HG03565 (cell line): ENCODE data around the gene COX19.
"Not testable (repeated sequence)": the region's sequence is repeated elsewhere in the genome, so short reads cannot be mapped to it uniquely, and the experiment has no call there.

Experiments
- ATAC-seq: cut with Tn5 transposase; IDR thresholded peaks from one replicate; pipeline ENCODE4 v1.9.1; 2021; ENCODE audit warnings: mild to moderate bottlenecking, moderate library complexity; ENCODE audit not compliant: unreplicated experiment

COX19 gene

DNA sequence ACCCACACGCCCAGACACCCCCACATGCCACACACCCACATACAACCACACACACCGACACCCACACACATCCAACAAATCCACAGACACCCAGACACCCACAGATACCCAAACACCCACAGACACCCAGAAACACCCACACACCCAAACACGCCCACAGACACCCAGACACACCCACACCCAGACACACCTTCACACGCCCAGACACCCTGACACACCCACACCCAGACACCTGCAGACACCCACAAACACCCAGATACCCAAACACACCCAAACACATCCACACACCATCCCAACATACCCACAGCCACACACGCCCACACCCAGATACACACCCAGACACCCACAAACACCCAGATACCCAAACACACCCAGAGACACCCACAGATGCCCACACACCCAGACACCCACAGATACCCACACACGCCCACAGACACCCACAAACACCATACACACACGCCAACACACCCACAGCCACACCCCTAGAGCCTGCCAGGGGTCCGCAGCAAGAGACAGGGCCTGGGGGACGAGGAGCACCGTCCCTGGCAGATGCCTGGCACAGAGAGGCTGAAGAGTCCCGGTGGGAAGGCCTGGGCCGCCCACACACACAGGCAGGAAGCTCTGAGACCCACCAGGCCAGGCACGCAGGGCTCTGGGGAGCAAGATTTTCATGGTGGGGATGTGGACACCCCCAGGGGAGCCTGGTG, 36.1 kb upstream of the COX19 start:
- ATAC-seq, result no peak

- no peak for ATAC-seq
These were observed 34.9 kb upstream of the COX19 start for GRCh38 chr7:1010226-1010625.

DNA sequence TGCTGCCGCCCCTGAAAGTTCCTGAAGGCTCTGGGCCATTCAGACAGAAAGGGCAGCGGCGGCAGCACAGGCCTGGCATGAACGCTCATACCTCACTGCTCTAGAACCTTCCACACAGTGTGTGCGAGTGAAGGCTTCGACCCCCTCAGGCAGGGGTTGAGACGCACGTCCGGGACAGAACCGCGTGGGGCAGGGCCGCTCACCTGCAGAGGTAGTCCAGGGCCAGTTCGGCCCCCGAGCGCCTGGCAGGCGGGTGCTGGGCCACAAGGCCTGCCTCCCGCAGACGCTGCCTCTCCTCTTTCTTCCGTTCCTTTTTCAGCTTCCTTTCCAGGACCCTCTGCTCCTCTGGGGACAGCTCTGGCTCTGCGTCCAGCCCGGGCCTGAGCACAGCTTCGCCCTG, 34.4 kb upstream of the COX19 start:
- ATAC-seq, result no peak

- ATAC-seq, result no peak
These were observed 33.5 kb upstream of the COX19 start for GRCh38 chr7:1008733-1009363.

DNA sequence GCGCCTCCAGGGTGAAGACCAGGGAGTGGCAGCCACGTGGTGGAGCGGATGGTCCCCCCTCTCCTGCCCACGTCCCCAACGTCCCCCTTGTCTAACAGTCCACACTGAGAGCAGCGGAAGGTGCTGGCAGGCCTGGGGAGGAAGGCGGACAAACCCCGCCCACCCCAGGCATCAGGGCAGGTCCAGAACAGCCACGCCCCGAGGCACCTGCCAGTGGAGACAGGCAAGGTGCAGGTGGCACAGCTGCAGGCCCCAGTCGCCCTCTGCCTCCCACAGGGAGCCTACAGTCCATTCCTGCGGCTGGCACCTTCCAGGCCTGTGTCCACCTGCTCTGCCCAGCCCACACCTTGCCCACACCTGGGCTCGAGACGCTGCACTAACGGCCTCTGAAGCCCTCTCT, 32.6 kb upstream of the COX19 start:
- no peak for ATAC-seq

DNA sequence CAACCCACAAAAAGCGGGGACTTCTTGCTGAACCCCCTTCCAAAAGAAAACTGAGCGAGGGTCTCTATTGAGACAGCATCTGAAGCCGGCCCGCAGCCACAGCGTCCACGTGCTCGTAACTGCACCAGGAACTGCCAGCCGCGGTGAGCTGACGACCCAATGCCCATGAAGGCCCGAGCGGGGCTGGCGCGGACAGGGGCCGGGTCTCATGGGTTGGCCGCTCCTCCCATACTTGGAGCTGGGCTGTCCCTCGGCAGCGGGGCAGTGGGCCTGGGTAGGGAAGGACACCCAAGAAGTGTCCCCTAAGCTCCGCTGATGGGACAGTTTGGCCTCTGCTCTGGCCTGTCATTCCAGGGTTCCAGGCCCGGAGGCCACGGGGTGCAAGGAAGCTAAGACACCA, 30.0 kb upstream of the COX19 start:
- ATAC-seq, result no peak

DNA sequence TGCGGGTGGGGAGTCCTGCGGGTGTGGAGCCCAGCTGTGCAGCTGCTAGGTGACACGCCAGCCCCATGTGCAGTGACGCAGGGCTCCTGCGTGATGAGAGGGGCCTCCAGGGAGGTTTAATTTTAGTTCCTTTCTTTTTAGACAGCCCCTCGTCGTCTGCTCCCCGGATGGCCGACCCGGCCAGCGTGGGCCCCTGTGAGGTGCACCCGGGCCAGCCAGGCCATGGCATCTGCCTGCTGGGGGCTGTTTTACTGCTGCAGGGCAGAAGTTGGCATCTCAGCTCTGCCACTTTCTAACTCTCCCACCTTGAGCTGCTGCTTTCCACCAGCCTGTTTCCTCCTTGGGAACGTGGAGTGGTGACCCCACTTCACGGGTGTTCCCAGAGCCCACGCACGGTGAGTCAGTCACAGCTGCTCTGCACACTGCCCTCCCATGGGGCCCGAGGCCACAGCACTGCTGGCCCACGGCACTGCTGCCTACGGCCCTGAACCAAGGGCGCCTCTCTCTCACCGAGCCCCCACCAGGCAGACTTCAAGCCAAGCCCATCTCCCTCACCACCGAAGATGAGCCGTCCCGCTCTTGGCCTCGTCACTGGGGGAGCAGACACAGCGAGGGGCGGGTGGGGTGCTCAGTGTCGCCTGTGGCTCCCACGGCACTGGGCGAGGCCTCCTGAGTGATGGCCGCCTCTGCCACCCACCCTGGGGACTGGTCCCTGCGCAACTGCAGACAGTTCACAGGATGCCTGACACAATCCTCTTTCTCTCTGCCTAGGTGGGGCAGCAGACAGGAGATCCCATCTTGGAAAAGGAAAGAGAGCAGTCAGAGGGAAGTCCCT, 28.9 kb upstream of the COX19 start:
- no peak for ATAC-seq

- ATAC-seq, result not testable (repeated sequence)
These were observed 27.1 kb upstream of the COX19 start for GRCh38 chr7:1002445-1002844.

- not testable (repeated sequence) for ATAC-seq
These were observed 26.7 kb upstream of the COX19 start for GRCh38 chr7:1002026-1002425.

DNA sequence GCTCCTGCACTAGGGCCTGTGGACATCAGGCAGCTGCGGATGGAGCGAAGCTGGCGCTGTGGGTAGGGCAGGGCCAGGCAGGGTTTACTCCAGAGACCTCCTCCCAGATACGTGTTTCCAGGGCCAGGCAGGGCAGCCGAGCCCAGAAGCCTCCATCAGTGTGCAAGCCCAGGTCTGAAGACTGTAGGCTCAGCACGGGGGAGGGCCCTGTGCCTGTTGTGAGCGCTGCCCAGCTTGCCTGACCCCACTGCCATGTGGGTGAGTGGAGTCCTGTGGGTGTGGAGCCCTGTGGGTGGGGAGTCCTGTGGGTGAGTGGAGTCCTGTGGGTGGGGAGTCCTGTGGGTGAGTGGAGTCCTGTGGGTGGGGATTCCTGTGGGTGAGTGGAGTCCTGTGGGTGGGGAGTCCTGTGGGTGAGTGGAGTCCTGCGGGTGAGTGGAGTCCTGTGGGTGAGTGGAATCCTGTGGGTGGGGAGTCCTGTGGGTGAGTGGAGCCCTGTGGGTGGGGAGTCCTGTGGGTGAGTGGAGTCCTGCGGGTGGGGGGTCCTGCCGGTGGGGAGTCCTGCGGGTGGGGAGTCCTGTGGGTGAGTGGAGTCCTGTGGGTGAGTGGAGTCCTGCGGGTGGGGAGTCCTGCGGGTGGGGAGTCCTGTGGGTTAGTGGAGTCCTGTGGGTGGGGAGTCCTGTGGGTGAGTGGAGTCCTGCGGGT, 25.9 kb upstream of the COX19 start:
- not testable (repeated sequence) for ATAC-seq

- ATAC-seq, result peak; percentile 35
These were observed 24.9 kb upstream of the COX19 start for GRCh38 chr7:999941-1000935.

GRCh38 chr7:999149-999879, 24.0 kb upstream of the COX19 start:
- no peak for ATAC-seq

DNA sequence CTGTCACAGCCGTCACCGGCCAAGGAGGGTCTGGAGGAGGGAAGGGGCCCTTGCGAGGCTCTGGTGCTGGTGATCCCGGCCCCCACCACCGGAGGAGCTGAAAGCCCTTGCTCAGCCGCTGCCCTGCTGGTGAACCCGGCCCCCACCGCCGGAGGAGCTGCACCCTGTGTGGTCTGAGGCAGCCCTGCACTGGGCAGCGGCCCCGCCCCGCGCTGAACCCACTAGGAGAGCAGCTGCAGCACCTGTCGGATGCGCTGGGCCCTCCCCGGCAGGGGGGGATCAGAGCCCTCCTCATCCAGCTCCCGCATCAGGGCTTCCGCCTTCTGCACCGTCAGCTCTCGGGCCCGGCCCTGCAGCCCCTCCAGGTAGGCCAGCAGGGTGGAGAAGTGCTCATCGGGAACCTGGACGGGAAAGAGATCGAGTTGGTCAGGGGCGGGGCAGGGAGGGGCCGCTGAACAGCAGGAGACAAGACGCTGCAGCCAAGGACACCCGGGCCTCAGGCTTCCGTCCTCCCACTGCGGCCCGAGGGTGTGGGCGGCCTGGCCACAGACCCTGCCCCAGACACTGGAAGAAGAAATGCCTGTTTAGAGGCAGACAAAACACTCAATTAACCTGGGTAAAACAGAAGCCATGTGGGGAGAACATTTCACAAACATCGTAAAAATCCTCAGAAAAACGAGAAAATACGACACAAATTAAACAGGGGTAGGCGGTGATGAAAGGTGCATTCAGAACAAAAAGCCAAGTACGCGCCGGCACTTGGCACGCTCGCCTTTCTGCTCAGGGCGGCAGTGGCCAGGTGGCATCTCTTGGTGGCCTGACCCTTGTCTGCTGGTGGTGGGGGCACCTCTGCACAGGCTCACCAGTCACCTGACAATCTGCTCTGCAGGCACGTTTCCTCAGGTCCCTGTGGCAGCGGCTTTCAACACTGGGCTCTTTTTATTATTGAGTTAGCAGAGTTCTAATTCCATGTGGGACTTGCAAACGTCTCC, 22.4 kb upstream of the COX19 start:
- ATAC-seq, result no peak

DNA sequence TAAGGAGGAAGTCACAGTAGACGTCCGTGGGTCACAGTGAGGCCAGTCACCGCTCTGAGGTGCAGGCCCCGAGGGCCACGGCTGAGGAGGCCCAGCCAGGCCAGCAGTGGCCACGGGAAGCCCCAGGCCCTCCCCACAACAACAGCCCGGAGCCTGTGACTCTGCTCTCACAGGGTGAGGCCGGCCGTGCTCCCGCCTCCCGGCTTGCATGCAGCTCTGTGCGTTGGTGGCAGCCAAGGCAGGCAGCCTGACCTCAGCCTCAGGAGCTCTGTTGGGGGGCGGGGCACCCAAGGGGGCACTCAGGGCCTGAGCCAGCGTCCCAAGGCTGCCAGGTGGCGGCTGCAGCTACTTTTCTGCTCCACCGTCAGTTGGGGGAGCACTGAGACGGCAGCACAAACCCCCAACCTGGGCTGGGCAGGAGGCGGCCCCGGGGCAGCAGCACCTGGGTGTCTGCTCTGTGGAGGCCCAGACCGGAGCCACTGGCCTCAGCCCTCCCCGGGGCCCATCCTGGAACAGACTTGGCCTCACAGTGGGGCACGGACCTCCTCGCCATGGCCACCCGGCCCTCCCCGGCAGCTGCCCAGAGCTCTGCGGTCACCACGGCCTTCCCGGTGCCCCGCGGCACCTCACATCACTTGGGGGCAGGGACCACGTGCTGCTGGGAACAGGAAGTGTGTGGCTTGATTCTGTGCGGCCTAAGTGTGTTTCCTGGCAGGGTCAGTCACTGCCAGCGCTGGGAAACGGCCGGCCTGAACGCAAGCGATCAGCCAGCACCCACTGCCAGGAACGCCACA, 20.9 kb upstream of the COX19 start:
- ATAC-seq, result no peak

DNA sequence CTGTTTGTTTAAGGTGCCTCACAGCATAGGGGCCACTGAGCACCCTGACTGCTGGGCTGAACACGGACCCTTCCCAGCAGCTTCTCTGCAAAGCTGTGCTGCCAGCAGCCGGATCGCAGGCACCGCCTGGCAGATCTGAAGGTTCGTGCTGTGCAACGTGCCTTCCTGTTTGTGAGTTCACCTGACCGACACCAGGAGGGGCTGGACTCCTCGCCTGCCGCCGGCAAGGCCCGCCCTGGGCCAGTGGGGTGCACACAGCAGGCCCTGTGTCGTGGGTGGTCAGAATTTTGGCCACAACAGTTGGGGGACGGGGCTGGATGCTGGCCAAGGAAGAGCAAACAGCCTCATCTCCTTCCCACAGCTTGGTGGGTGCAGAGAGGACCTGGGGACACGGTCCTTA, 20.2 kb upstream of the COX19 start:
- no peak for ATAC-seq

DNA sequence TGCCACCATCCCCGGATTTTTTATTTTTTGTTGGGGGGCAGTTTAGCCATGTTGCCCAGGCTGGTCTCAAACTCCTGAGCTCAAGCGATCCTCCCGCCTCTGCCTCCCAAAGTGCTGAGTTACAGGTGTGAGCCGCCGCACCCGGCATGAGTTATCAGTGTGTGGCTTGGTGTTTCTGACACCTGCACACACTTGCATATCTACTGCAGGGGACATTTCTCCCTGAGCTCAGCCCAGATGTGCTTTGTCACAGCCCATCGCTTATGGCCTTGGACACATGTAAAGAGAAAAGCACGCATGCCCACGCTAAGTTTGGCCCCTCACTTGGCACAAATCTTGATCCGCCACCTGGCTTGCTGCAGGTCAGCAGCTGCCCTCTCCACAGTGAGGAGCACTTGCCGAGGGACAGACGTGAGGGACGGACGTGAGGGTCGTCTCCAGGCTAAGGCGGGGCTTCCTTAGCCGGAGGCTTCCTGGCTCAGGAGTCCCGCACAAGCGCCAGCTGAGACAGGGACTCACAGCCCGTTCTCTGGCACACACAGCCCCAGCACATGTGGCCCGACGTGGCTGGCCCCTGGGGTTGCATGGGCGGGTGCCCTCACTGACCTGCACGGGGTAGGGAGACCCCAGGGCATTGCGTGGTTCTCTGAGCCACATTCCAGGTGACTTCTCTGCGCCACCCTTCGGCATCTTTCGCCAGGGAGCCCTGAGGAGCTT, 19.4 kb upstream of the COX19 start:
- no peak for ATAC-seq
